KMS-11 (cell line): Measurements from ENCODE around the gene PRSS27.

Experiments
- H2AFZ ChIP-seq: fragments of 200-600 bp; sonication (generic); 2 replicates; pipeline ENCODE4 v1.6.1; 2016; ENCODE audit warnings: antibody characterized with exemption, mixed run types, low read depth
- H3K27ac ChIP-seq: fragments of 200-600 bp; sonication (generic); 2 replicates; pipeline ENCODE4 v1.6.1; 2016; ENCODE audit warnings: mild to moderate bottlenecking, mixed run types
- H3K27me3 ChIP-seq: fragments of 200-600 bp; sonication (generic); 2 replicates; pipeline ENCODE4 v1.6.1; 2017; ENCODE audit warnings: mild to moderate bottlenecking, low read depth, mixed run types, moderate library complexity; ENCODE audit not compliant: insufficient read depth
- H3K36me3 ChIP-seq: fragments of 200-600 bp; sonication (generic); 2 replicates; pipeline ENCODE4 v1.6.1; 2017; ENCODE audit warnings: mild to moderate bottlenecking, mixed run types; ENCODE audit not compliant: insufficient read depth
- H3K4me1 ChIP-seq: fragments of 200-600 bp; sonication (generic); 2 replicates; pipeline ENCODE4 v1.6.1; 2016; ENCODE audit warnings: mild to moderate bottlenecking, low read depth, mixed run types; ENCODE audit not compliant: poor library complexity, severe bottlenecking
- H3K4me2 ChIP-seq: fragments of 200-600 bp; sonication (generic); 2 replicates; pipeline ENCODE4 v1.7.0; 2016; ENCODE audit warnings: mild to moderate bottlenecking, mixed run types
- H3K4me3 ChIP-seq: fragments of 200-600 bp; sonication (generic); IDR thresholded peaks from 2 replicates; pipeline ENCODE4 v1.6.1; 2017; ENCODE audit warnings: low read depth, low read length, mixed read lengths; ENCODE audit not compliant: insufficient read depth
- H3K79me2 ChIP-seq: fragments of 200-600 bp; sonication (generic); 2 replicates; pipeline ENCODE4 v1.6.1; 2016; ENCODE audit warnings: low read depth, mixed run types; ENCODE audit not compliant: insufficient read depth
- H3K9ac ChIP-seq: fragments of 200-600 bp; sonication (generic); 2 replicates; pipeline ENCODE4 v1.6.1; 2016; ENCODE audit warnings: mild to moderate bottlenecking, mixed run types
- H4K20me1 ChIP-seq: fragments of 200-600 bp; sonication (generic); 2 replicates; pipeline ENCODE4 v1.6.1; 2016; ENCODE audit warnings: mild to moderate bottlenecking, mixed run types; ENCODE audit not compliant: insufficient read depth
- CTCF ChIP-seq: fragments of 200-600 bp; sonication (generic); conservative IDR thresholded peaks from 2 replicates; pipeline ENCODE4 v1.6.1; 2017; ENCODE audit warnings: low read depth, mild to moderate bottlenecking, antibody characterized with exemption, low read length, moderate library complexity, mixed read lengths

Gene PRSS27

GRCh38 chr16:2764718-2765117, 44.7 kb upstream of the PRSS27 start:
- H3K36me3 ChIP-seq: peaks cover 69% of the 10 kb centered on the region
- H3K79me2 ChIP-seq: peaks cover 61% of the 10 kb centered on the region
- no peak overlapping the region for H3K27ac ChIP-seq
- H3K4me2 ChIP-seq: no peak overlapping the region
- H3K4me3 ChIP-seq: no peak overlapping the region
- no peak for TF ChIP-seq CTCF
- no peaks in the 10 kb centered on the region for H4K20me1 ChIP-seq
- no peaks in the 10 kb centered on the region for H3K4me1 ChIP-seq
- H3K27me3 ChIP-seq: no peaks in the 10 kb centered on the region
- no peak overlapping the region for H3K9ac ChIP-seq
- no peak overlapping the region for H2AFZ ChIP-seq

GRCh38 chr16:2763173-2763572, 43.1 kb upstream of the PRSS27 start:
- H4K20me1 ChIP-seq: peaks cover 7% of the 10 kb centered on the region; the same call in 1 of the 2 replicates
- H3K27me3 ChIP-seq: no peaks in the 10 kb centered on the region
- no peaks in the 10 kb centered on the region for H3K4me1 ChIP-seq
- H2AFZ ChIP-seq: no peak overlapping the region
- H3K79me2 ChIP-seq: peaks cover 76% of the 10 kb centered on the region
- no peak overlapping the region for H3K4me2 ChIP-seq
- H3K9ac ChIP-seq: no peak overlapping the region
- no peak overlapping the region for H3K27ac ChIP-seq
- peaks cover 78% of the 10 kb centered on the region for H3K36me3 ChIP-seq
- no peak overlapping the region for H3K4me3 ChIP-seq
- TF ChIP-seq CTCF: no peak

GRCh38 chr16:2762711-2763110, 42.7 kb upstream of the PRSS27 start:
- no peak for TF ChIP-seq CTCF
- Histone ChIP-seq H2AFZ (no peak overlapping the region), H3K4me3 (no peak overlapping the region), H3K36me3 (peaks cover 80% of the 10 kb centered on the region), H4K20me1 (peaks cover 8% of the 10 kb centered on the region; the same call in 1 of the 2 replicates), H3K79me2 (peaks cover 81% of the 10 kb centered on the region), H3K27ac (no peak overlapping the region), H3K4me2 (no peak overlapping the region), H3K9ac (no peak overlapping the region), H3K27me3 (no peaks in the 10 kb centered on the region), H3K4me1 (no peaks in the 10 kb centered on the region)

GRCh38 chr16:2761886-2762583, 42.0 kb upstream of the PRSS27 start:
- H3K4me3 ChIP-seq: no peak overlapping the region
- no peak overlapping the region for H3K27ac ChIP-seq
- H3K36me3 ChIP-seq: peaks cover 84% of the 10 kb centered on the region
- no peaks in the 10 kb centered on the region for H3K27me3 ChIP-seq
- TF ChIP-seq CTCF: no peak
- peaks cover 88% of the 10 kb centered on the region for H3K79me2 ChIP-seq
- no peak overlapping the region for H2AFZ ChIP-seq
- H3K4me1 ChIP-seq: no peaks in the 10 kb centered on the region
- peaks cover 13% of the 10 kb centered on the region; the same call in 1 of the 2 replicates for H4K20me1 ChIP-seq
- H3K9ac ChIP-seq: no peak overlapping the region
- H3K4me2 ChIP-seq: no peak overlapping the region
